Endodermal cell (in vitro differentiated cells): Measurements from ENCODE around the gene HMCN2. TPM values are rescaled to one million over a fixed set of nuclear protein-coding genes. Genes with fewer than 3 reads are reported as not detected.

ENCODE experiments used
- DNase-seq: peaks from one replicate; pipeline ENCODE4 v3.0.0-alpha.2; 2017
- H3K27ac ChIP-seq: 2 replicates; pipeline ENCODE4 v1.5.1; 2013; ENCODE audit warnings: mild to moderate bottlenecking, low read depth, low read length, moderate library complexity
- H3K27me3 ChIP-seq: 2 replicates; pipeline ENCODE4 v1.6.1; 2013; ENCODE audit warnings: mild to moderate bottlenecking, low read length, moderate library complexity; ENCODE audit not compliant: insufficient read depth, control insufficient read depth, poor library complexity, severe bottlenecking
- H3K36me3 ChIP-seq: 2 replicates; pipeline ENCODE4 v1.7.0; 2013; ENCODE audit warnings: mild to moderate bottlenecking, low read length, moderate library complexity; ENCODE audit not compliant: control insufficient read depth, insufficient read depth
- H3K4me1 ChIP-seq: one replicate; pipeline ENCODE4 v1.7.0; 2013; ENCODE audit warnings: low read length; ENCODE audit not compliant: control insufficient read depth, insufficient read depth
- H3K4me3 ChIP-seq: 2 replicates; pipeline ENCODE4 v1.5.1; 2013; ENCODE audit warnings: mild to moderate bottlenecking, low read length, moderate library complexity
- H3K9ac ChIP-seq: 2 replicates; pipeline ENCODE4 v1.6.1; 2013; ENCODE audit warnings: mild to moderate bottlenecking, low read length, moderate library complexity; ENCODE audit not compliant: poor library complexity, severe bottlenecking; ENCODE audit errors: extremely low read depth
- H3K9me3 ChIP-seq: 2 replicates; pipeline ENCODE4 v1.6.1; 2013; ENCODE audit warnings: mild to moderate bottlenecking, low read length, moderate library complexity; ENCODE audit not compliant: control insufficient read depth
- H3K27ac Mint-ChIP-seq: 2 replicates; pipeline ENCODE4 v1.8.0; 2020; ENCODE audit warnings: mixed read lengths
- H3K27me3 Mint-ChIP-seq: 2 replicates; pipeline ENCODE4 v1.8.0; 2021; ENCODE audit warnings: mild to moderate bottlenecking, mixed read lengths; ENCODE audit not compliant: insufficient read depth
- H3K36me3 Mint-ChIP-seq: 2 replicates; pipeline ENCODE4 v1.8.0; 2020; ENCODE audit warnings: low read depth, mixed read lengths
- H3K4me1 Mint-ChIP-seq: 2 replicates; pipeline ENCODE4 v1.8.0; 2020; ENCODE audit warnings: mixed read lengths
- H3K4me3 Mint-ChIP-seq: 2 replicates; pipeline ENCODE4 v1.8.0; 2020; ENCODE audit warnings: mild to moderate bottlenecking, moderate library complexity, mixed read lengths
- H3K9me3 Mint-ChIP-seq: 2 replicates; pipeline ENCODE4 v1.8.0; 2020; ENCODE audit warnings: mild to moderate bottlenecking, mixed read lengths
- WGBS, 2 experiments: methylation state at CpG; one replicate each; pipeline versions ENCODE4 v1.1.5 to v1.1.7; 2013; ENCODE audit warnings: missing lambda C conversion rate in 2 of 2, mixed read lengths in 1 of 2; ENCODE audit not compliant: insufficient coverage in 1 of 2, insufficient read length in 1 of 2; 5-methylcytosine and 5-hydroxymethylcytosine counted together
- total RNA-seq, 2 donors: library from RNA; stranded (reverse); fragmentation: NEBNext Ultra II Directional in 1 of 2; extraction: Animal tissue kit (Norgen Biotek cat#: 25700) in 1 of 2; gene quantifications; 2 replicates in 1 of 2; 3 replicates in 1 of 2; pipeline ENCODE4 v1.2.1, GENCODE V29; 2021
- TF ChIP-seq, protein P1 (sequence below): fragments of 200-600 bp; sonication (generic); conservative IDR thresholded peaks from 2 replicates; pipeline ENCODE4 v1.5.0; 2021; ENCODE audit warnings: antibody characterized with exemption, mild to moderate bottlenecking

Gene HMCN2
- total RNA-seq, 2 donors from 2014 or later, result 3.3 to 3.9 TPM

DNA sequence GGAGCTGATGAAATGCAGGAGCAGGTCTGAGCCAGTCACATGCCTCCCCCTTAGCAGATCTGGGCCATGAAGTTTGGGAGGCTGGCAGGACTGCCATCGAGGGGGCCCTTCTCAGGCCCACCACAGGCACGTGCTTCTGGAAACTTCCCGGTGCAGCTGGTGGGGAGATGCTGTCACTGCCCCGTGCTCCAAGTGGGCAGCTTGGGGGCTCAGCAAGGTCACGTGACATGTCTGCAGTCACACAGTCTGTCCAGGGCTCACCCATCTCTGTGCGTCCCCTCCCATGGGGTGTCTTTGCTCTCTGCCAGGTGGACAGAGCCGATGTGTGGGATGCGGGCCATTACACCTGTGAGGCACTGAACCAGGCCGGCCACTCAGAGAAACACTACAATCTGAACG is 99.8 kb downstream of the HMCN2 start:
- H3K36me3 ChIP-seq, result no peaks in the 10 kb centered on the region
- H3K4me1 ChIP-seq, result no peaks in the 10 kb centered on the region
- WGBS, 2 experiments, result 93 to 100% methylated on average over 2 to 10 of the region's 10 CpGs
- Mint-ChIP-seq H3K9me3 (no peaks in the 10 kb centered on the region), H3K4me3 (no peak overlapping the region), H3K36me3 (no peaks in the 10 kb centered on the region), H3K27ac (no peak overlapping the region), H3K4me1 (peaks cover 12% of the 10 kb centered on the region), H3K27me3 (no peaks in the 10 kb centered on the region)
- no peak overlapping the region for H3K9ac ChIP-seq
- no peaks in the 10 kb centered on the region for H3K27me3 ChIP-seq
- no peaks in the 10 kb centered on the region for H3K9me3 ChIP-seq
- no peak overlapping the region for H3K27ac ChIP-seq
- TF ChIP-seq, protein P1, sequence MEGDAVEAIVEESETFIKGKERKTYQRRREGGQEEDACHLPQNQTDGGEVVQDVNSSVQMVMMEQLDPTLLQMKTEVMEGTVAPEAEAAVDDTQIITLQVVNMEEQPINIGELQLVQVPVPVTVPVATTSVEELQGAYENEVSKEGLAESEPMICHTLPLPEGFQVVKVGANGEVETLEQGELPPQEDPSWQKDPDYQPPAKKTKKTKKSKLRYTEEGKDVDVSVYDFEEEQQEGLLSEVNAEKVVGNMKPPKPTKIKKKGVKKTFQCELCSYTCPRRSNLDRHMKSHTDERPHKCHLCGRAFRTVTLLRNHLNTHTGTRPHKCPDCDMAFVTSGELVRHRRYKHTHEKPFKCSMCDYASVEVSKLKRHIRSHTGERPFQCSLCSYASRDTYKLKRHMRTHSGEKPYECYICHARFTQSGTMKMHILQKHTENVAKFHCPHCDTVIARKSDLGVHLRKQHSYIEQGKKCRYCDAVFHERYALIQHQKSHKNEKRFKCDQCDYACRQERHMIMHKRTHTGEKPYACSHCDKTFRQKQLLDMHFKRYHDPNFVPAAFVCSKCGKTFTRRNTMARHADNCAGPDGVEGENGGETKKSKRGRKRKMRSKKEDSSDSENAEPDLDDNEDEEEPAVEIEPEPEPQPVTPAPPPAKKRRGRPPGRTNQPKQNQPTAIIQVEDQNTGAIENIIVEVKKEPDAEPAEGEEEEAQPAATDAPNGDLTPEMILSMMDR, result no peak
- H3K4me3 ChIP-seq, result no peak overlapping the region
- DNase-seq, result no peak

DNA sequence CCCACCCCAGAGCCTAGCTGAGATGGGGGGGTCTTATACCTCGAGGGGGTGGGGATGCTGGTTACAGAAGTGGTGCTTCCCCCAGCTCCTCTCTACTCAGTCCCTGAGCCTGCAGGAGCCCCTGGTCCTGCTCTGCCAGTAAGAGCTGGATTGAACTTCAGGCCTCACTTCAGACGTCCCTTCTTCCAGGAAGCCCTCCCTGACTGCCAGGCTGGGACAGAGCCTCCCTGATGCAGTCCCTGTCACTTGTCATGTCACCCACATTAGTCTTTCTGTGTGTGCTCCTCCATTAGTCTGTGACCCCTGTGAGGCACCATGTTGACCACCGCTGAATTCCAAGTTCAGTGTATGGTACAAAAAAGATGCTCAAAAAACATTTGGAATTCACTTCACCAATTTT is 100.5 kb downstream of the HMCN2 start:
- no peaks in the 10 kb centered on the region for H3K36me3 ChIP-seq
- H3K9ac ChIP-seq, result no peak overlapping the region
- no peaks in the 10 kb centered on the region for H3K27me3 Mint-ChIP-seq
- H3K4me1 ChIP-seq, result no peaks in the 10 kb centered on the region
- no peaks in the 10 kb centered on the region for H3K36me3 Mint-ChIP-seq
- DNase-seq, result no peak
- H3K9me3 ChIP-seq, result no peaks in the 10 kb centered on the region
- H3K27me3 ChIP-seq, result no peaks in the 10 kb centered on the region
- H3K27ac ChIP-seq, result no peak overlapping the region
- no peak overlapping the region for H3K4me3 Mint-ChIP-seq
- H3K4me3 ChIP-seq, result no peak overlapping the region
- no peak overlapping the region for H3K27ac Mint-ChIP-seq
- TF ChIP-seq, protein P1, result no peak
- H3K9me3 Mint-ChIP-seq, result no peaks in the 10 kb centered on the region
- WGBS, 2 experiments, result 80 to 82% methylated on average over 1 to 3 of the region's 3 CpGs
- peaks cover 12% of the 10 kb centered on the region for H3K4me1 Mint-ChIP-seq

DNA sequence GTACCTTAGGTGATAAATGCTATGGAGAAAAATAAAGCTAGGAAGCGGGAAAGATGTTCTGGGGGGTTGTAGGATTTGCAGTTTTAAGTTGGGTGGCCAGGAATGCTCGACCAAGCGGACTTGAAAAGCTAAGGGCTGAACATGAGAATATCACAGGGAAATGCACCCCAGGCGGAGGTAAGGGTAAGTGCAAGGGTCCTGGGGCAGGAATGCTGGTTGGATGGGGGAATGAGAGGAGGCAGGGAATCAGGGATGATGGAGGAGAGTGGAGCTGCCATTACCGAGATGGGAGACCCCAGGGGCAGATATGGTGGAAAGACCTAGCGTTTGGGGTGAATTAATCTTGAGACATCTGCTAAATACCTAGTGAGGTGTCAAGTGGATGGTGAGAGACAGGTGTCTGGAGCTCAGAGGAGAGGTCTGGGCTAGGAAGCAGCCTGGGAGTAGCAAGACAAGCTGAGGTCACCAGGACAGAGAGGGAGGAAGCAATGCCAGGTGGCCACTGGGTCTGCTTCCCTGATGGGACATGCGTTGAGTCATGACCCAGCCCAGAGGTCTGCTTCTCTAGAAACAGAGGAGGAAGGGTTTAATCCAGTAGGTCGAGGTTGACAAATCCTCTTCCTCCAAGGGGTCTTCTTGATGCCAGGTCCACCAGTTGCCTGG is 101.5 kb downstream of the HMCN2 start:
- H3K9me3 Mint-ChIP-seq, result no peaks in the 10 kb centered on the region
- Histone ChIP-seq H3K27ac (no peak overlapping the region), H3K36me3 (no peaks in the 10 kb centered on the region), H3K9me3 (no peaks in the 10 kb centered on the region), H3K9ac (no peak overlapping the region), H3K27me3 (no peaks in the 10 kb centered on the region), H3K4me3 (no peak overlapping the region), H3K4me1 (peaks cover 4% of the 10 kb centered on the region)
- no peaks in the 10 kb centered on the region for H3K27me3 Mint-ChIP-seq
- peaks cover 22% of the 10 kb centered on the region for H3K4me1 Mint-ChIP-seq
- H3K36me3 Mint-ChIP-seq, result no peaks in the 10 kb centered on the region
- DNase-seq, result no peak
- H3K27ac Mint-ChIP-seq, result no peak overlapping the region
- WGBS, 2 experiments, result 94 to 96% methylated on average over 8 of the region's 8 CpGs
- H3K4me3 Mint-ChIP-seq, result no peak overlapping the region
- TF ChIP-seq, protein P1, result no peak
